Daoy (cell line): Measurements from ENCODE around the gene IRAK2. TPM values are rescaled to one million over a fixed set of nuclear protein-coding genes. Genes with fewer than 3 reads are reported as not detected.
"Not testable (repeated sequence)": the region's sequence is repeated elsewhere in the genome, so short reads cannot be mapped to it uniquely, and the experiment has no call there.

Source experiments
- DNase-seq: peaks from one replicate; pipeline ENCODE4 v3.0.0-alpha.2; 2015; ENCODE audit warnings: low read depth
- total RNA-seq: library from RNA; depleted of rRNA; stranded (reverse); fragments of >200 nt; shearing (Covaris generic); gene quantifications from 2 replicates; pipeline ENCODE4 v1.2.3, GENCODE V29; 2014; rRNA removed

IRAK2 gene, protein sequence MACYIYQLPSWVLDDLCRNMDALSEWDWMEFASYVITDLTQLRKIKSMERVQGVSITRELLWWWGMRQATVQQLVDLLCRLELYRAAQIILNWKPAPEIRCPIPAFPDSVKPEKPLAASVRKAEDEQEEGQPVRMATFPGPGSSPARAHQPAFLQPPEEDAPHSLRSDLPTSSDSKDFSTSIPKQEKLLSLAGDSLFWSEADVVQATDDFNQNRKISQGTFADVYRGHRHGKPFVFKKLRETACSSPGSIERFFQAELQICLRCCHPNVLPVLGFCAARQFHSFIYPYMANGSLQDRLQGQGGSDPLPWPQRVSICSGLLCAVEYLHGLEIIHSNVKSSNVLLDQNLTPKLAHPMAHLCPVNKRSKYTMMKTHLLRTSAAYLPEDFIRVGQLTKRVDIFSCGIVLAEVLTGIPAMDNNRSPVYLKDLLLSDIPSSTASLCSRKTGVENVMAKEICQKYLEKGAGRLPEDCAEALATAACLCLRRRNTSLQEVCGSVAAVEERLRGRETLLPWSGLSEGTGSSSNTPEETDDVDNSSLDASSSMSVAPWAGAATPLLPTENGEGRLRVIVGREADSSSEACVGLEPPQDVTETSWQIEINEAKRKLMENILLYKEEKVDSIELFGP
- total RNA-seq, result 12.7 and 13.3 TPM in 2 replicates

- DNase-seq, result peak; percentile 75
Observed at GRCh38 chr3:10164546-10165393, at the start of gene IRAK2. Gene IRAK2 (plus strand): TSS chr3:10164919. CDS start chr3:10164955, 36 bp downstream.

DNA sequence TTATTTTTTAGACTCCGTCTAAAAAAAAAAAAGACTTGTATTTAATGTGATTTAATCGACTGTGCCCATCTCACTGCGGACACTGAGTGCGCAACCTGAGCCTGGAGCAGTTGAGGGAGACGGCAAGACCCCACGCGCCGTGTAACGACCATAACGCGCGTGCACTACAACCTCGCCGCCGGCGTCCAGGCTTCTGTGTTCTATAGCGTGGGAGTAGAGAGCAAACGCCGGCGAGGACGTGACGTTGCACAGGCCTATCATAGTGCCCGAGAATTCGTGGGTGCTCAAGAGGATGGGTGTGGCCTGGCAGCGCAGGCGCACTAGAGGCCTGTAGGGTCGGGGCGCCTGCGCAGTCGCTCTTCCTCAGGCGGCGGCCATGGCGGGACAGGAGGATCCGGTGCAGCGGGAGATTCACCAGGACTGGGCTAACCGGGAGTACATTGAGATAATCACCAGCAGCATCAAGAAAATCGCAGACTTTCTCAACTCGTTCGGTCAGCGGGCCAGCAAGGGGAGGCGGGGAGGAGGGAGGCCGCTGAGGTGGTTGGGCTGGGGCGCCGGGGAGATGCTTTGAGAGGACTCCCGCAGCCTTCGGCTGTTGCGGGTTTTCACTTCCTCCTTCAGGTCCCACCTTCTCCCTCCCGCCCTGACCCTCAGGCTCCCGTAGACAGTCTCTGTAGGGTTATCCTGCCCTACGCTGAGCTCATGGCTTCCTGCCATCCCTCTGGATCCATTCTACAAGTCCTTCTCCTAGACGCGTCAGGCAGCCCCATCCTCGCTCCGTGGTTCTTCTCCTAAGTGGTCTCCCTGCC, 49.2 kb upstream of the IRAK2 start, which contains the start of gene BRK1:
BRK1 (plus strand) TSS at position 350 of the 812 bp plus-strand sequence; CDS start at position 377, 27 bp downstream.
- peak; percentile 96 for DNase-seq

GRCh38 chr3:10116138-10116460, 48.6 kb upstream of the IRAK2 start:
- peak; percentile 55 for DNase-seq

GRCh38 chr3:10116928-10117327, 47.8 kb upstream of the IRAK2 start:
- DNase-seq, result no peak

- DNase-seq, result no peak
Observed at GRCh38 chr3:10119376-10119775, 45.3 kb upstream of the IRAK2 start.

GRCh38 chr3:10121064-10121463, 43.7 kb upstream of the IRAK2 start:
- no peak for DNase-seq

GRCh38 chr3:10122724-10123123, 42.0 kb upstream of the IRAK2 start:
- DNase-seq, result no peak

DNA sequence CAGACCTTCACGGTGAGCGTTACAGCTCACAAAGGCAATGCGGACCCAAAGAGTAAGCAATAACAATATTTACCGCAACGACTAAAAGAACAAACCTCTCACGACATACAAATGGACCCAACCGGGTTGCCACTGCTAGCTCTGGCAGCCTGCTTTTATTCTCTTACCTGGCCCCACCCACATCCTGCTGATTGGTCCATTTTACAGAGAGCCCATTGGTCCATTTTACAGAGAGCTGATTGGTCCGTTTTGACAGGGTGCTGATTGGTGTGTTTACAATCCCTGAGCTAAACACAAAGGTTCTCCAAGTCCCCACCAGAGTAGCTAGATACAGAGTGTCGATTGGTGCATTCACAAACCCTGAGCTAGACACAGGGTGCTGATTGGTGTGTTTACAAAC, 28.8 kb upstream of the IRAK2 start:
- not testable (repeated sequence) for DNase-seq

GRCh38 chr3:10136426-10137005, 28.2 kb upstream of the IRAK2 start:
- DNase-seq, result no peak

GRCh38 chr3:10137178-10137577, 27.5 kb upstream of the IRAK2 start:
- DNase-seq, result no peak

GRCh38 chr3:10140996-10141546, 23.6 kb upstream of the IRAK2 start:
- DNase-seq, result peak; percentile 5

- no peak for DNase-seq
Observed at GRCh38 chr3:10142707-10143560, 21.8 kb upstream of the IRAK2 start.

DNA sequence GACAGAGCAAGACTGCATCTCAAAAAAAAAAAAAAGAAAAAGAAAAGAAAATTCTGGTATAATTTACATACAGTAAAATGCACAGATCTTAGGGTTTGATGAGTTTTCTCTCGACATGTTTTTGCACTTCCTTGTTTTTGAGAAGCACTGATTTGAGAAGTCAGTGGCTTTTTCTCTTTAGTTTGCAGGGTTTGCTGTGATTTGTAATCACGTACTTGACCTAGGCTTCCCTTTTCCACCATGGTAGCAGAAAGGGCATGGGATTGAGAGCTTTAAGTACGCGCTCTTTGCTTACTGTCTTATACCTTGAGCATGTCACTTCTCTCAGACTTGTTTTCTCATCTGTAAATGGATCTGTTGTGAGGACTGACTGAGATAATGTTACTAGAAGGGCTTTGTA, 19.0 kb upstream of the IRAK2 start:
- no peak for DNase-seq

DNA sequence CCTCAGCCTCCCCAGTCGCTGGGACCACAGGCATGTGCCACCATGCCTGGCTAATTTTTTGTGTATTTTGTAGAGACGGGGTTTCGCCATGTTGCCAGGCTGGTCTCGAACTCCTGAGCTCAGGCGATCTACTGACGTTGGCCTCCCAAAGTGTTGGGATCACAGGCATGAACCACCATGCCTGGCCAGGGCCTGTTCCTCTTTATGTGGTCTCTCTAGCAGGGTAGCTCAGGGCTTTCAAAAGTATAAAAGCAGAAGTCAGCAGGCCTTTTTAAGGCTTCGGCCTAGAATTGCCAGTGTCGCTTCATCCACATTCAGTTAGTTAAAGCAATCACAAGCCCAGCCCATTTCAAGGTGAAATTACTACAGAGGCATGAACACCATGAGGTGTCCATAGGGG, 15.5 kb upstream of the IRAK2 start:
- no peak for DNase-seq

- DNase-seq, result no peak
Observed at GRCh38 chr3:10150987-10151386, 13.7 kb upstream of the IRAK2 start.

GRCh38 chr3:10154335-10155122, 10.2 kb upstream of the IRAK2 start:
- DNase-seq, result no peak

DNA sequence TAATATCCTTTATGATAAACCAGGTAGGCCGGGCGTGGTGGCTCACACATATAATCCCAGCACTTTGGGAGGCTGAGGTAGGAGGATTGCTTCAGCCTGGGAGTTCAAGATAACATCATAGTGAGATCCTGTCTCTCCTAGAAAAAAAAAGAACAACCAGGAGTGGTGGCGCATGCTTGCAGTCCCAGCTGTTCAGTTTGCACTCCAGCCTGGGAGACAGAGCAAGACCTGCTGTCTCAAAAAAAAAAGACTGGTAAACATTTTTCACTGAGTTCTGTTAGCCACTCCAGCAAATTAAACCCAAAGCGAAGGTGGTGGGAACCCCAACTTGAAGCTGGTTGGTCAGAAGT, 9.6 kb upstream of the IRAK2 start:
- no peak for DNase-seq

DNA sequence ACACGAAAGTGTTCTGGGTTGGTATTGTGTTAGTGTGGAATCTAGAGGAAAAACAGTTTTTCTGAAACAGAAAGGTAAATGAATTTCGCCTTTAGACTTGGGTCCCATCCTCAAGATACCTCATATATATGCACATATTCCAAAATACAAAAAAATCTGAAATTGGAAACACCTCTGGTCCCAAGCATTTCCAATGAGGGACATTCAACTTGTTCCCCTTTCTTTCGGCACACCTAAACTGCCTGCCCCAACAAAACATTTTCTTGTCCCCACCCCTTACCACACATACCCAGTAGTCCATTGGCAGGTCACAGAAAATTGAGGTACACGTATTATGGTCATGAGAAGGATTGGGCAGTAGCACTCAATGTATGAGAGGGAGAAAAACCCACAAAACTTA, 9.1 kb upstream of the IRAK2 start:
- DNase-seq, result no peak

DNA sequence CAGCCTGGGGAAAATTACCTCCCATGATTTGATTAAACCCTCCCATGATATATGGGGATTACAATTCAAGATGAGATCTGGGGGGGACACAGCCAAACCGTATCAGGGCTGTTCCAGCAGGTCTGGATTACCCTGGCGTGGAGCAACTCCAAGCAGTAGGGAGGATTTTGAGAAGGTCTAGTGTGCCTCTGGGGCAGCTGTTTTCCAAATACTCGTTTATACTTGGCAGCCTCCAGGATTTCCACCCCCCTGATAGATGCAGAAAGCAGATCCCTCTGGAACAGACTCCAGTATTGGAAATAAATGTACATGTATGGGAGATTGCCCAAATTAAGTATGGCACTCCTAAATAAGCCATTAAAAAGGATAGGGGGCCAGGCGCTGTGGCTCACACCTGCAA, 7.7 kb upstream of the IRAK2 start:
- no peak for DNase-seq
